M059J (cell line): ENCODE measurements around the gene DCAF6. TPM values are rescaled to one million over a fixed set of nuclear protein-coding genes. Genes with fewer than 3 reads are reported as not detected.
"Not testable (repeated sequence)": the region's sequence is repeated elsewhere in the genome, so short reads cannot be mapped to it uniquely, and the experiment has no call there.

ENCODE experiments used
- DNase-seq: peaks from one replicate; pipeline ENCODE4 v3.0.0-alpha.2; 2012; ENCODE audit warnings: low read depth
- total RNA-seq: library from RNA; depleted of rRNA; stranded (reverse); fragments of >200 nt; shearing (Covaris generic); gene quantifications from 2 replicates; pipeline ENCODE4 v1.2.3, GENCODE V29; 2014; rRNA removed

Gene DCAF6
- total RNA-seq = 27.7 and 53.5 TPM in 2 replicates

DNA sequence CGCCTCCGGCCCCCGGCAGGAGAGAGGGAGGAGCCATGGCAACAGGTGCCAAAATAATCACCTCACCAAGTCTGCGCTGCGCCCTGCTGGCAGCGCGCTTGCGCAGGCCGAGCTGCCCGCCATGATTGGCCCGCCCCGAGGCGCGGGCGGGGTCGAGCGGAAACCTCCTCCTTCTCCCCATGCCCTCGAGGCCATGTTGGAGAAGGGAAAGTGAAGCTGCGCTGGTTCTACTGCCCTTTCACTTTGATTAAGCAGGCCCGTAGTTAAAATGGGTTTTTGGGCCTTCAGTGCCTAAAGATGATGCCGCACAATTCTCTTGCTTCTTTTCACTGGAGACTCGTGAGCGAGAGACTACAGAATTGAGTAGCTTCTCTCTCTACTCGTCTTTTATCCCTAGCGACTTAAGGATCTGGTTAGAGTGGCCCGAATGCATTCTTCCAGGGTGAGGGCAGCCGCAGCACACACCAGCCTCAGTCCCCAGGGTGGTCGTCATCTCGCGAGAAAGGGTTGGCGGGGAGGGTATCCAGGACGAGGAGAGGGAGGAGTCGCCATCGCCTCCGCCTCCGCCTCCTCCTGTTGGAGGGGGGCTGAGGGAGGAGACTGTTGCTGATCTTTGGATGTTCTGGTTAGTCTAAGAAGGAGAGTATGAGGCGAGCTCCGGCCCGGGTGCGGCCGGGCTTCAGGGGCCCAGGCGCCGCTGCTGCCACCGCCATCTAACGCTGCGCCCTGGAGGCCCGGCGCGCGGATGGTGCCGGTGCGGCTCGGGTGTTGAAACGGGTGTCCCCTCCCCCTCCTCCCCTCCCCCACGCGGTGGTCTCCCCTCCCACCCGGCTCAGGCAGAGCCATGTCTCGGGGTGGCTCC is at the start of gene DCAF6:
DCAF6 (plus strand) TSS at position 616 of the 862 bp plus-strand sequence; CDS start at position 845, 229 bp downstream.
- DNase-seq = peak; percentile 99

- DNase-seq = not testable (repeated sequence)
Observed at GRCh38 chr1:167887187-167887586, 49.3 kb upstream of the DCAF6 start.

GRCh38 chr1:167890400-167890799 is 46.1 kb upstream of the DCAF6 start:
- DNase-seq = no peak

DNA sequence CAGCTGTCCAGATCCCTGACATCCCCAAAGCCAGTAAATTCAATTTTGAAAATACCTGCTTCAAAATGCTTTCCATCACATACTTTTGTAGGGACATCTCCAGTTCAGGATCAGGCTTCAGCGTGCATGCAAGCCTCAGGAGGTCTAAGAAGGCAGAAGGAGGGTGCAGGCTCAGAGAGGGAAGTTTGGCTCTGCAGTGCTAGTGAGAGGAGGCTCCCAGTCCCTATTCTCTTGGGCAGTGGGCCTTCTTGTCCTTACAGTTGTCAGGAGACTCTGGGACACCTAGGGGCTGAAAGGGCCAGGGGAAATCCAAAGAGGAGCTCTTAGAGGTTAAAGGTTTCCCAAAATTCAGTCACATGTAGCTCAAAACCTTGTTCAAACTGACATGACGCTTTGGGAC is 42.7 kb upstream of the DCAF6 start:
- DNase-seq = no peak

- DNase-seq = no peak
Observed at GRCh38 chr1:167898578-167899222, 37.8 kb upstream of the DCAF6 start.

DNA sequence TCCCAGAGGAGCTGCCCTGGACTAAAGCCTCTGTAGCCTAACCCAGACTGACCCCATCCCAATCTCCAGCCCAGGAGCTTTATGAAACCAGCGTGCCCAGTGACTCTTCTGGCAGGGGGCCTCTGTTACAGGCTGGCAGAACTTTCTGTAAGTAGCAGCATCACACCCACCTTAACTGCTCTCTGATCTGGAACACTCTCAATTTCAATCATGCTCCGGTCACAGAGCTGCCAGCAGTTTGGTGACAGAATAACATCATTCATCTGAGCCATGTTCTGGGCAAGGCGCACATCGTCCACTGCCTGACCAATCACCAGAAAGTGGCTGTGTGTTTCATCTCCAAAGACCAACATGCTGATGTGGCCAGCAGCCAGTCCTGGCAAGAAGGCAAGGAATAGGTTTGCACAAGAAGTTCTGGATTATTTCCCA is 37.2 kb upstream of the DCAF6 start:
- DNase-seq = no peak

GRCh38 chr1:167900907-167901306 is 35.6 kb upstream of the DCAF6 start:
- DNase-seq = no peak

- peak; percentile 85 for DNase-seq
Observed at GRCh38 chr1:167904652-167905130, 31.8 kb upstream of the DCAF6 start.

- no peak for DNase-seq
Observed at GRCh38 chr1:167905182-167905581, 31.3 kb upstream of the DCAF6 start.

DNA sequence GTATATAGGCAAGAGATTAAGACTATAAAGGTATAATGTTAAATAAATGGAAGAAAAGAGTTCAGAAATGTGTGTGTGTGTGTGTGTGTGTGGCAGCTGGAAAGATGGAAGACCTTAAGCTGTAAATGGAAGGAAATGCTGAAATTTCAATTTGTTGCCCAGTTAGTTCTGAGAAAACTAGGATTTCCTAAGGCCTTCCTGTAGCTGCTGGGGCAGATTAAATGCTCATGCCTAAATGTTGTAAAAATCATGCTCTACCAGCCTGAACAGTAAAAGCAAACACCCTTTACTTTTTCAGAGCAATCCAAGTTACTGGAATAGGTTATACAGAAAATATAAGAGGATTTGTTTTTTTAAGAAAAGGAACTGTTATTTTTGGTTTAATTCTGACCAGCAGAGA is 30.8 kb upstream of the DCAF6 start:
- DNase-seq = no peak

DNA sequence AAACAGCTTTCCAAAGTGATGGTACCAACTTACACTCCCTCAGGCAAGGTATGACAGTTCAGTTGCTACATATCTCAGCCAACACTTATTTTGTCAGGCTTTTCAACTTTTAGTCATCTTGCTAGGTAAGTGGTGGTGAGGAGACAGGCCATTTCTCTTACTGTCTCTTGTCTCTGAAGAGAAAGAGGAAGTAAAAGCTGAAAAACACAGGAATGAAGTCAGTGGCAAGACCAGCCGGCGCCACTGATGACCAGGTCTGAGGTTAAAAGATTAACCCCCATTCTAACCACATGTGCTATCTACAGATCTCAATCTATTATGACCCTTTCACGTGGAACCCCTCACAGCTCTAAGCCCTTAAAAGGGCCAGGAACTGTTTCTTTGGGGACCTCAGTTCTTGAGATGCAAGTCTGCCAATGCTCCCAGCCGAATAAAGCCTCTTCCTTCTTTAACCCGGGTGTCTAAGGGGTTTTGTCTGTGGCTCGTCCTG is 26.7 kb upstream of the DCAF6 start:
- DNase-seq = no peak

GRCh38 chr1:167910530-167910929 is 26.0 kb upstream of the DCAF6 start:
- no peak for DNase-seq

DNA sequence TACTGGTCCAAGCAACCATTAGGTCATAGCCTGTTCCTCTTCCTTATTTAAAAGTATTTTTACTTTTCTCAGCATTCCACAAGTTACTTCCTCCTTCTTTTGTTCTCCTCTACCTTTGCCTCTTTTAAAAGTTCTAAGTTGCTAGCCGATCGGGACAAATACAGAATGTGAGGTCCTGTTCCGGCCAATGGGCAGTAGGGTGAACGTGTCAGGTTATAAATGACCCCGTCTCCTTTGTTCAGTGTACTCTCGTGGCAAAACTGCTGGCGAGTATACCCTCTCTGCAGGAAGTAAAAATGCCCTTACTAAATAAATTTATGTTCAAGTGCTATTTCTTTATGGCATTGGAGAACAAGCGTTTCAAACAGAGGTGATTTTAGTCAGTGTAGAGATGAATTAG is 25.1 kb upstream of the DCAF6 start:
- DNase-seq = no peak

DNA sequence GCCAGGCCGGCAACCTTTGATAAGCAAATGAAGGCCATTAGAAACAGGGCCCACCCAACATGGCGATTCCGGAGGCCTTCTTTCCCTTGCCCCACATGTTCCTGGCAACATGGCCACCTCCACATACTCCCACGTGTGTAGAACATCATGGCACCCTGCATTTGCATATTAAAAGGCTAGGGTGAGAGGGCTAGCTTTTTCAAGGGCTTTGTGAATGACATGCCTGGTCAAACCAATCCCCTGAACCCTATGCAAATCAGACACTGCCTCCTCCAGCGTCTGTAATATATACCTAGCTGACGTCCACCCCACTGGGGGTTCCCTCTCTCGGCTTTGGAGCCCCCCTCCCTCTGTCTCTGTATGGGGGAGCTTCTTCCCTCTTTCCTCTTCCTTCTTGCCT is 24.2 kb upstream of the DCAF6 start:
- no peak for DNase-seq

- no peak for DNase-seq
Observed at GRCh38 chr1:167913895-167914496, 22.5 kb upstream of the DCAF6 start, which contains the start of gene ADCY10. Gene ADCY10 (minus strand): TSS chr1:167914134. CDS start chr1:167905140, 8,994 bp downstream.

DNA sequence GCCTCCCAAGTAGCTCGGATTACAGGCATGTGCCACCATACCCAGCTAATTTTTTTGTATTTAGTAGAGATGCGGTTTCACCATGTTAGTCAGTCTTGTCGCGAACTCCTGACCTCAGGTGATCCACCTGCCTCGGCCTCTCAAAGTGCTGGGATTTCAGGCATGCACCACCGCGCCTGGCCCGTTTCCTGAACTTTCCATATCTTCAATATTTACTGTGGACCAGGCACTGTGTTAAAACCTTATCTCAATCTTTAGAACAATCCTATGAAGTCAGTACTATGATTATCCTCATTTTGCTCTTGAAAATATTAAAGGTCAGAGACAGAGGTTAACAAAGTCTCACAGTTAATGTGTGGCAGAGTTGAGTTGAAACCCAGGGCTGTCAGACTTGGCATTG is 20.9 kb upstream of the DCAF6 start:
- DNase-seq = no peak

DNA sequence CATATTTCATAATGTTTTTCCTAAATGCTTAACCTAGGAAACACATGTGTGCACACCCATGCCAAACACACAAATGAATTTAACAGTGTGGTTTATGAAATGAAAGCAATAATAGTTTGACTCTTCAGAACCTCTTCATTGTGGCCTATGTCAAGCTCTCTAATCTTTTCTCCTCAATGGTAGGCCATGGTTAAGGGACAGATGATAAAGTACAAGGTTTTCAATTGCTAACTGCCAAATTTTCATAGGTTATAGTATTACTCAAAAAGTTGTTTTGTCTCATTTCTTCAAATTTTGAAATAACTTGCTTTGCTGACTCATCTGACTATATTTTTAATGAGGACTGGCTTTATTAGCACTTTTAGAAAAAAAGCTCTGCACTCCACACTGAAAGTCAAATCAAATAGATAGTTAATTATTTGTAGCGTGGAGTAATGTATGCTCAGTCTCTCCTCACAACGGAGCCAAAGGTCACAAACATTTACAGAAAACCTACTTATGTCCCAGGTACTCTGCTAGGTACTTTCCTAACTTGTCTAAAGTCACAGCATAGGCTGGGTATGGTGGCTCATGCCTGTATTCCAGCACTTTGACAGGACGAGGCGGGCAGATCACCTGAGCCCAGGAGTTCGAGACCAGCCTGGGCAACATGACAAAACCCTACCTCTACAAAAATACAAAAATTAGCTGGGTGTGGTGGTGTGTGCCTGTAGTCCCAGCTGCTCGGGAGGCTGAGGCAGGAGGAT is 19.5 kb upstream of the DCAF6 start:
- no peak for DNase-seq

GRCh38 chr1:167922023-167922422 is 14.5 kb upstream of the DCAF6 start:
- no peak for DNase-seq

- peak; percentile 83 for DNase-seq
Observed at GRCh38 chr1:167922611-167923074, 13.8 kb upstream of the DCAF6 start.

DNA sequence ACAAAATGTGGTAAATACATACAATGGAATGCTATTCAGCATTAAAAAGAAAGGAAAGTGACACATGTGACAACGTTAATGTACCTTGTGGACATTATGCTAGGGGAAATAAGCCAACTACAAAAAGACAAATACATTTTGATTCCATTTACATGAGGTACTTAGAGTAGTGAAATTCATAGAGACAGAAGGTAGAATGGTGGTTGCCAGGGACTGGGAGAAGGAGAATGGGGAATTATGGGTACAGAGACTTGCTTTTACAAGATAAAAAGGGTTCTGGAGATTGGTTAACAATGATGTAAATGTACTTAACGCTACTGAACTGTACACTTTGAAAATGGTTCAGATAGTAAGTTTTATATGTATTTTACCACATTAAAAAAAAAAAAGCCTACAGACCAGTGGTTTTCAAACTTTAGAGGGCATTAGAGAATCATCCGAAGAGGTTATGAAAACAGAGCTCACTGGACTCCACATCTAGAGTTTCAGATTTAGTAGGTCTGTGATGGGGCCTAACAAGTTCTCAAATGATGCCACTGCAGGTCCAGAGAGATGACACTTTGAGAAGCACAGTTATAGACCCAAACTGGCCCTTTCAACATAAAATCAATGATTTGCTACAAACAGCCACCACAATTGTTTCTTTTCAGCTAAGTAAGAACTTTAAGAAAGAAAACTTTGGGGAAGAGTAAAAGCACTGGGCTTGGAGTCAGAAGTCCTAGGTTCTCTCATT is 13.0 kb upstream of the DCAF6 start:
- no peak for DNase-seq

GRCh38 chr1:167924102-167924501 is 12.4 kb upstream of the DCAF6 start:
- DNase-seq = no peak
